ENCODE data around the gene VSTM2L. TPM values are rescaled to one million over a fixed set of nuclear protein-coding genes. Genes with fewer than 3 reads are reported as not detected.

Gene VSTM2L
- polyA plus RNA-seq, 1 donor (not counting 4 experiments of a cell fraction or from before 2014, with no cell fraction given), result 0.75 TPM

GRCh38 chr20:37868851-37869333 is 34.0 kb upstream of the VSTM2L start:
- Histone ChIP-seq H3K79me2 (ENCODE audit: control insufficient read depth, insufficient read depth, low read length) (no peaks in the 10 kb centered on the region), H3K27ac (ENCODE audit: control insufficient read depth, insufficient read depth, low read length) (no peak overlapping the region), H4K20me1 (ENCODE audit: control insufficient read depth, extremely low read depth, insufficient read depth, low read length) (no peaks in the 10 kb centered on the region), H3K4me3 (ENCODE audit: control insufficient read depth in 2 of 3, extremely low read depth in 1 of 3, insufficient read depth in 2 of 3, low read depth in 1 of 3, low read length in 3 of 3) (no peak overlapping the region), H3K27me3 (ENCODE audit: control insufficient read depth, extremely low read depth, insufficient read depth, low read length) (no peaks in the 10 kb centered on the region), H3K36me3 (ENCODE audit: control insufficient read depth in 2 of 2, extremely low read depth in 1 of 2, insufficient read depth in 2 of 2, low read length in 2 of 2) (peaks cover 0 to 16% of the 10 kb centered on the region in 2 experiments), H3K4me1 (ENCODE audit: control insufficient read depth, extremely low read depth, insufficient read depth, low read length) (no peaks in the 10 kb centered on the region), H2AFZ (ENCODE audit: control insufficient read depth, low read length) (no peak overlapping the region), H3K9me1 (ENCODE audit: control insufficient read depth, extremely low read depth, insufficient read depth, low read length) (no peaks in the 10 kb centered on the region), H3K9ac (ENCODE audit: control insufficient read depth, extremely low read depth, insufficient read depth, low read length) (no peak overlapping the region), H3K4me2 (ENCODE audit: control insufficient read depth, extremely low read depth, insufficient read depth, low read depth, low read length) (no peak overlapping the region), H3K9me3 (ENCODE audit: control insufficient read depth, low read depth, low read length) (no peaks in the 10 kb centered on the region)
- TF ChIP-seq CTCF (optimal IDR thresholded peaks at IDR 0.05 in 1 of 3, IDR thresholded peaks at IDR 0.05 in 1 of 3, conservative IDR thresholded peaks at IDR 0.05 in 1 of 3; ENCODE audit: extremely low read depth in 1 of 3, insufficient read depth in 2 of 3, low read length in 3 of 3), result no peak
- no peak for TF ChIP-seq EZH2 (IDR thresholded peaks at IDR 0.05; ENCODE audit: low read length)
- dilution Hi-C loops (cut with MboI; ENCODE audit: extremely low pct_ligation_motif_present, low sequenced_read_pairs), result no loop called here
- no peak for DNase-seq (ENCODE audit: low read depth, low spot score)
- no peak for FAIRE-seq

- Histone ChIP-seq H3K9me1 (ENCODE audit: control insufficient read depth, extremely low read depth, insufficient read depth, low read length) (no peaks in the 10 kb centered on the region), H3K36me3 (ENCODE audit: control insufficient read depth in 2 of 2, extremely low read depth in 1 of 2, insufficient read depth in 2 of 2, low read length in 2 of 2) (peaks cover 0 to 17% of the 10 kb centered on the region in 2 experiments), H3K4me1 (ENCODE audit: control insufficient read depth, extremely low read depth, insufficient read depth, low read length) (no peaks in the 10 kb centered on the region), H3K27ac (ENCODE audit: control insufficient read depth, insufficient read depth, low read length) (no peak overlapping the region), H3K4me2 (ENCODE audit: control insufficient read depth, extremely low read depth, insufficient read depth, low read depth, low read length) (no peak overlapping the region), H4K20me1 (ENCODE audit: control insufficient read depth, extremely low read depth, insufficient read depth, low read length) (no peaks in the 10 kb centered on the region), H3K27me3 (ENCODE audit: control insufficient read depth, extremely low read depth, insufficient read depth, low read length) (no peaks in the 10 kb centered on the region), H3K9ac (ENCODE audit: control insufficient read depth, extremely low read depth, insufficient read depth, low read length) (no peak overlapping the region), H3K4me3 (ENCODE audit: control insufficient read depth in 2 of 3, extremely low read depth in 1 of 3, insufficient read depth in 2 of 3, low read depth in 1 of 3, low read length in 3 of 3) (no peak overlapping the region), H2AFZ (ENCODE audit: control insufficient read depth, low read length) (no peak overlapping the region), H3K9me3 (ENCODE audit: control insufficient read depth, low read depth, low read length) (no peaks in the 10 kb centered on the region), H3K79me2 (ENCODE audit: control insufficient read depth, insufficient read depth, low read length) (no peaks in the 10 kb centered on the region)
- DNase-seq (ENCODE audit: low read depth, low spot score) (no peak), FAIRE-seq (no peak)
- dilution Hi-C loops (cut with MboI; ENCODE audit: extremely low pct_ligation_motif_present, low sequenced_read_pairs), result no loop called here
- TF ChIP-seq CTCF (optimal IDR thresholded peaks at IDR 0.05 in 1 of 3, IDR thresholded peaks at IDR 0.05 in 1 of 3, conservative IDR thresholded peaks at IDR 0.05 in 1 of 3; ENCODE audit: extremely low read depth in 1 of 3, insufficient read depth in 2 of 3, low read length in 3 of 3) (no peak), EZH2 (IDR thresholded peaks at IDR 0.05; ENCODE audit: low read length) (no peak)
Measured at GRCh38 chr20:37869334-37869861, 33.5 kb upstream of the VSTM2L start.
